IPS-18a (cell line): ENCODE measurements around the gene TRPV5.

Experiments used
- H3K27ac ChIP-seq: one replicate; pipeline ENCODE4 v1.5.1; 2013; ENCODE audit warnings: low read length
- H3K27me3 ChIP-seq: one replicate; pipeline ENCODE4 v1.6.1; 2013; ENCODE audit warnings: mild to moderate bottlenecking, low read length; ENCODE audit not compliant: control insufficient read depth, insufficient read depth
- H3K36me3 ChIP-seq: one replicate; pipeline ENCODE4 v1.6.1; 2013; ENCODE audit warnings: low read depth, low read length; ENCODE audit not compliant: control insufficient read depth
- H3K4me1 ChIP-seq: one replicate; pipeline ENCODE4 v1.6.1; 2013; ENCODE audit warnings: low read depth, low read length; ENCODE audit not compliant: control insufficient read depth
- H3K4me3 ChIP-seq: one replicate; pipeline ENCODE4 v1.5.1; 2013; ENCODE audit warnings: low read length
- H3K9ac ChIP-seq: one replicate; pipeline ENCODE4 v1.6.1; 2013; ENCODE audit warnings: mild to moderate bottlenecking, low read length, moderate library complexity
- H3K9me3 ChIP-seq: one replicate; pipeline ENCODE4 v1.6.1; 2013; ENCODE audit warnings: low read depth, low read length; ENCODE audit not compliant: control insufficient read depth

TRPV5 gene

GRCh38 chr7:142919656-142920055, 13.9 kb downstream of the TRPV5 start:
- no peaks in the 10 kb centered on the region for H3K36me3 ChIP-seq
- H3K4me3 ChIP-seq = no peak overlapping the region
- H3K27me3 ChIP-seq = no peaks in the 10 kb centered on the region
- no peak overlapping the region for H3K27ac ChIP-seq
- no peaks in the 10 kb centered on the region for H3K4me1 ChIP-seq
- H3K9ac ChIP-seq = no peak overlapping the region
- H3K9me3 ChIP-seq = no peaks in the 10 kb centered on the region

GRCh38 chr7:142918901-142919300, 14.6 kb downstream of the TRPV5 start:
- no peaks in the 10 kb centered on the region for H3K4me1 ChIP-seq
- H3K4me3 ChIP-seq = no peak overlapping the region
- no peaks in the 10 kb centered on the region for H3K9me3 ChIP-seq
- no peak overlapping the region for H3K27ac ChIP-seq
- H3K9ac ChIP-seq = no peak overlapping the region
- no peaks in the 10 kb centered on the region for H3K36me3 ChIP-seq
- H3K27me3 ChIP-seq = no peaks in the 10 kb centered on the region

GRCh38 chr7:142917447-142917846, 16.1 kb downstream of the TRPV5 start:
- Histone ChIP-seq H3K27me3 (no peaks in the 10 kb centered on the region), H3K36me3 (no peaks in the 10 kb centered on the region)

GRCh38 chr7:142916508-142916907, 17.0 kb downstream of the TRPV5 start:
- Histone ChIP-seq H3K4me1 (no peaks in the 10 kb centered on the region), H3K27ac (no peak overlapping the region), H3K4me3 (no peak overlapping the region), H3K9me3 (no peaks in the 10 kb centered on the region), H3K36me3 (no peaks in the 10 kb centered on the region), H3K9ac (no peak overlapping the region), H3K27me3 (no peaks in the 10 kb centered on the region)

More at GRCh38 chr7:142917447-142917846, 16.1 kb downstream of the TRPV5 start:
- Histone ChIP-seq H3K4me3 (no peak overlapping the region), H3K9ac (no peak overlapping the region), H3K9me3 (no peaks in the 10 kb centered on the region), H3K4me1 (no peaks in the 10 kb centered on the region), H3K27ac (no peak overlapping the region)

- Histone ChIP-seq H3K4me1 (no peaks in the 10 kb centered on the region), H3K36me3 (no peaks in the 10 kb centered on the region), H3K4me3 (no peak overlapping the region), H3K27me3 (no peaks in the 10 kb centered on the region), H3K9ac (no peak overlapping the region), H3K27ac (no peak overlapping the region), H3K9me3 (no peaks in the 10 kb centered on the region)
Measured at GRCh38 chr7:142915315-142915714, 18.2 kb downstream of the TRPV5 start.

- no peak overlapping the region for H3K27ac ChIP-seq
- no peak overlapping the region for H3K9ac ChIP-seq
Measured at GRCh38 chr7:142914121-142914520, 19.4 kb downstream of the TRPV5 start.

GRCh38 chr7:142913566-142913965, 20.0 kb downstream of the TRPV5 start:
- Histone ChIP-seq H3K4me3 (no peak overlapping the region), H3K36me3 (no peaks in the 10 kb centered on the region), H3K27me3 (no peaks in the 10 kb centered on the region), H3K27ac (no peak overlapping the region), H3K4me1 (no peaks in the 10 kb centered on the region), H3K9me3 (no peaks in the 10 kb centered on the region), H3K9ac (no peak overlapping the region)

More at GRCh38 chr7:142914121-142914520, 19.4 kb downstream of the TRPV5 start:
- Histone ChIP-seq H3K4me1 (no peaks in the 10 kb centered on the region), H3K27me3 (no peaks in the 10 kb centered on the region), H3K36me3 (no peaks in the 10 kb centered on the region), H3K9me3 (no peaks in the 10 kb centered on the region), H3K4me3 (no peak overlapping the region)

GRCh38 chr7:142913051-142913450, 20.5 kb downstream of the TRPV5 start:
- H3K9ac ChIP-seq = no peak overlapping the region
- H3K4me3 ChIP-seq = no peak overlapping the region
- no peak overlapping the region for H3K27ac ChIP-seq
- H3K27me3 ChIP-seq = no peaks in the 10 kb centered on the region
- no peaks in the 10 kb centered on the region for H3K4me1 ChIP-seq
- H3K9me3 ChIP-seq = no peaks in the 10 kb centered on the region
- no peaks in the 10 kb centered on the region for H3K36me3 ChIP-seq

- Histone ChIP-seq H3K4me3 (no peak overlapping the region), H3K27me3 (no peaks in the 10 kb centered on the region), H3K4me1 (no peaks in the 10 kb centered on the region), H3K9me3 (peaks cover 3% of the 10 kb centered on the region), H3K27ac (no peak overlapping the region), H3K36me3 (no peaks in the 10 kb centered on the region), H3K9ac (no peak overlapping the region)
Measured at GRCh38 chr7:142910481-142910880, 23.1 kb downstream of the TRPV5 start.

- Histone ChIP-seq H3K27me3 (no peaks in the 10 kb centered on the region), H3K4me3 (no peak overlapping the region), H3K9me3 (peaks cover 3% of the 10 kb centered on the region), H3K4me1 (no peaks in the 10 kb centered on the region), H3K27ac (no peak overlapping the region), H3K9ac (no peak overlapping the region), H3K36me3 (no peaks in the 10 kb centered on the region)
Measured at GRCh38 chr7:142910031-142910433, 23.5 kb downstream of the TRPV5 start.

GRCh38 chr7:142908921-142909890, 24.3 kb downstream of the TRPV5 start:
- Histone ChIP-seq H3K9me3 (peaks cover 8% of the 10 kb centered on the region), H3K9ac (no peak overlapping the region), H3K27me3 (no peaks in the 10 kb centered on the region), H3K36me3 (no peaks in the 10 kb centered on the region), H3K27ac (no peak overlapping the region), H3K4me1 (no peaks in the 10 kb centered on the region), H3K4me3 (no peak overlapping the region)

- no peaks in the 10 kb centered on the region for H3K36me3 ChIP-seq
- no peak overlapping the region for H3K4me3 ChIP-seq
- H3K9me3 ChIP-seq = peaks cover 8% of the 10 kb centered on the region
- no peak overlapping the region for H3K9ac ChIP-seq
- H3K27ac ChIP-seq = no peak overlapping the region
- H3K4me1 ChIP-seq = no peaks in the 10 kb centered on the region
- H3K27me3 ChIP-seq = no peaks in the 10 kb centered on the region
Measured at GRCh38 chr7:142908290-142908689, 25.3 kb downstream of the TRPV5 start.
